GM12891 (cell line): ENCODE results near the gene CEP350.

Experiments used
- PAX5 ChIP-seq: IDR thresholded peaks from 2 replicates; pipeline ENCODE4 v1.6.1; 2011; ENCODE audit warnings: low read length, moderate library complexity, mild to moderate bottlenecking; ENCODE audit not compliant: insufficient read depth, severe bottlenecking
- POLR2A ChIP-seq: IDR thresholded peaks from 2 replicates; pipeline ENCODE4 v1.6.1; 2011; ENCODE audit warnings: low read depth, low read length, control low read depth
- POLR2AphosphoS5 ChIP-seq: IDR thresholded peaks from 2 replicates; pipeline ENCODE4 v1.6.1; 2011; ENCODE audit warnings: low read depth, low read length, control low read depth
- POU2F2 ChIP-seq: IDR thresholded peaks from 2 replicates; pipeline ENCODE4 v1.6.1; 2011; ENCODE audit warnings: low read depth, mild to moderate bottlenecking, control low read depth, low read length, moderate library complexity
- SPI1 ChIP-seq: IDR thresholded peaks from 2 replicates; pipeline ENCODE4 v1.6.1; 2011; ENCODE audit warnings: low read depth, low read length, control low read depth
- TAF1 ChIP-seq: IDR thresholded peaks from 2 replicates; pipeline ENCODE4 v1.6.1; 2011; ENCODE audit warnings: low read depth, low read length, control low read depth

- TF ChIP-seq POLR2A (no peak), TAF1 (no peak), SPI1 (no peak), POLR2AphosphoS5 (no peak), PAX5 (no peak), POU2F2 (no peak)
Observed at GRCh38 chr1:180101411-180101810, 146.8 kb downstream of the CEP350 start.
